Chondrocyte (in vitro differentiated cells): Measurements from ENCODE around the gene CROT. TPM values are rescaled to one million over a fixed set of nuclear protein-coding genes. Genes with fewer than 3 reads are reported as not detected.

Experiments
- DNase-seq: peaks from one replicate; pipeline ENCODE4 v3.0.0; 2021; ENCODE audit warnings: mixed read lengths, low spot score
- H3K27ac Mint-ChIP-seq: one replicate; pipeline ENCODE4 v1.8.0; 2021; ENCODE audit warnings: mild to moderate bottlenecking, moderate library complexity, mixed read lengths; ENCODE audit not compliant: unreplicated experiment
- H3K27me3 Mint-ChIP-seq: 2 replicates; pipeline ENCODE4 v1.8.0; 2021; ENCODE audit warnings: low read depth, mixed read lengths
- H3K36me3 Mint-ChIP-seq: 2 replicates; pipeline ENCODE4 v1.8.0; 2021; ENCODE audit warnings: low read depth, mixed read lengths
- H3K4me1 Mint-ChIP-seq: 2 replicates; pipeline ENCODE4 v1.8.0; 2021; ENCODE audit warnings: low read depth, mild to moderate bottlenecking, mixed read lengths
- H3K4me3 Mint-ChIP-seq: one replicate; pipeline ENCODE4 v1.8.0; 2021; ENCODE audit warnings: mild to moderate bottlenecking, moderate library complexity, mixed read lengths; ENCODE audit not compliant: unreplicated experiment
- H3K9me3 Mint-ChIP-seq: 2 replicates; pipeline ENCODE4 v1.8.0; 2021; ENCODE audit warnings: low read depth, mixed read lengths
- total RNA-seq: library from RNA; stranded (reverse); gene quantifications from 3 replicates; pipeline ENCODE4 v1.2.1, GENCODE V29; 2021
- TF ChIP-seq, protein P1 (sequence below): fragments of 200-600 bp; sonication (generic); IDR thresholded peaks from 2 replicates; pipeline ENCODE4 v1.5.0; 2021; ENCODE audit warnings: antibody characterized with exemption, mild to moderate bottlenecking, moderate library complexity

The CROT gene
- total RNA-seq, 1 donor from 2014 or later: 12.6 TPM

DNA sequence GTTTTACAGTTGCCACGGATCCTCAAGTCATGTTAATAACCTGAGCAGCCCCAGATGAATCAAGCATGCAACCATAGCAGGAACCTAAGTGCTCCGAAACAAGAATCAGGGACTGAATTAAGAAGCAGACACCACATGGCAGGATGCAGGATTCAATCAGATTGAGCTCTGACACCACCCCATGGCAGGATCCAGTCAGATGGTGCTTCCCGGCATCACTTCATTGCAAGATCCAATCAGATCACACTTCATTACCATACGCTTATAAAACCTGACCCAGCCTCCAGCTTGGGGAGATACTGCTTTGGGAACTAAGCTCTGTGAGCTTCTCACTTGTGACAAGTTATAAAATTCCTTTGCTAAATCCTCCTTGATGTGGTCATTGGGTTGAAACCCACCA, 74.7 kb downstream of the CROT start:
- Mint-ChIP-seq H3K27ac (no peak overlapping the region), H3K27me3 (peaks cover 21% of the 10 kb centered on the region), H3K36me3 (no peaks in the 10 kb centered on the region), H3K4me3 (no peak overlapping the region), H3K9me3 (no peaks in the 10 kb centered on the region), H3K4me1 (no peaks in the 10 kb centered on the region)
- no peak for DNase-seq
- TF ChIP-seq, protein P1, sequence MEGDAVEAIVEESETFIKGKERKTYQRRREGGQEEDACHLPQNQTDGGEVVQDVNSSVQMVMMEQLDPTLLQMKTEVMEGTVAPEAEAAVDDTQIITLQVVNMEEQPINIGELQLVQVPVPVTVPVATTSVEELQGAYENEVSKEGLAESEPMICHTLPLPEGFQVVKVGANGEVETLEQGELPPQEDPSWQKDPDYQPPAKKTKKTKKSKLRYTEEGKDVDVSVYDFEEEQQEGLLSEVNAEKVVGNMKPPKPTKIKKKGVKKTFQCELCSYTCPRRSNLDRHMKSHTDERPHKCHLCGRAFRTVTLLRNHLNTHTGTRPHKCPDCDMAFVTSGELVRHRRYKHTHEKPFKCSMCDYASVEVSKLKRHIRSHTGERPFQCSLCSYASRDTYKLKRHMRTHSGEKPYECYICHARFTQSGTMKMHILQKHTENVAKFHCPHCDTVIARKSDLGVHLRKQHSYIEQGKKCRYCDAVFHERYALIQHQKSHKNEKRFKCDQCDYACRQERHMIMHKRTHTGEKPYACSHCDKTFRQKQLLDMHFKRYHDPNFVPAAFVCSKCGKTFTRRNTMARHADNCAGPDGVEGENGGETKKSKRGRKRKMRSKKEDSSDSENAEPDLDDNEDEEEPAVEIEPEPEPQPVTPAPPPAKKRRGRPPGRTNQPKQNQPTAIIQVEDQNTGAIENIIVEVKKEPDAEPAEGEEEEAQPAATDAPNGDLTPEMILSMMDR: no peak

DNA sequence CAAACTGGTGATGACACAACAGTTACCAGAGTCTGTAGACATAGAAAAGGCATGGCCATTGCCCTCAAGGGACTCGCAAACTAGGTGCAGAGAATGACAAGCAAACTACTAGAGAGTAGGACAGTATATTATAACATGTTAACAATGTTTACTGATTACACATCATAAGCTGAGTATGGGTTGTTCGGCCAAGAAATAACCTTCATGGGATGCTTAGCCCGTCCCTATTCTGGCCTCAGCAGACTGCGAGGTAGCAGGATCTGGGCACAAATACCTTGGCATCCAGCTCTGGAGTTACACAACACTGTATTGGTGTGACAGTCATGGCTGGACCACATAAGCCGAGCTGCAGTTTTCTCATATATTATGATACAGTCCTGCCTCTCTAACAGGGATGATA, 78.6 kb downstream of the CROT start:
- no peaks in the 10 kb centered on the region for H3K9me3 Mint-ChIP-seq
- H3K27ac Mint-ChIP-seq: no peak overlapping the region
- H3K4me1 Mint-ChIP-seq: no peaks in the 10 kb centered on the region
- no peak overlapping the region for H3K4me3 Mint-ChIP-seq
- TF ChIP-seq, protein P1: no peak
- H3K27me3 Mint-ChIP-seq: peaks cover 16% of the 10 kb centered on the region
- DNase-seq: no peak
- no peaks in the 10 kb centered on the region for H3K36me3 Mint-ChIP-seq

DNA sequence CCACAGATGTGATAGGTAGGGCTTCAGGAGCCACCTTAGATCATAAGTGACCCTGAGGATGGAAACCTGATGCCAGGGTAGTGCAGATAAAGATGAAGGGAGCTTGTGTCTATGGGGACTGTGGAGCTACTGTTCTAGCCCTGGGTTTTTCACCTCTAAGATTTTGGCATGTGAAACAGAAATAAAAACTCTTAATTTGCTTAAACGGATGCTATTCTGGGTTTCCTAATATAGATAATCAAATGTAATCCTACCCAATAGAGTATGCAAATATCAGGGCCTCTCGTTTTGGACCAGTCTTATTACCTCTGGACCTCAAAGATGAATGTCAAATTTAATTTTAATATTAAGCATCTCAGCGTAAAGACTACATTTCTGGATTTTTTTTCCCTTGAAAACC, 80.7 kb downstream of the CROT start:
- Mint-ChIP-seq H3K4me3 (no peak overlapping the region), H3K36me3 (no peaks in the 10 kb centered on the region), H3K4me1 (no peaks in the 10 kb centered on the region), H3K9me3 (no peaks in the 10 kb centered on the region), H3K27ac (no peak overlapping the region), H3K27me3 (peaks cover 13% of the 10 kb centered on the region)
- DNase-seq: no peak
- TF ChIP-seq, protein P1: no peak

DNA sequence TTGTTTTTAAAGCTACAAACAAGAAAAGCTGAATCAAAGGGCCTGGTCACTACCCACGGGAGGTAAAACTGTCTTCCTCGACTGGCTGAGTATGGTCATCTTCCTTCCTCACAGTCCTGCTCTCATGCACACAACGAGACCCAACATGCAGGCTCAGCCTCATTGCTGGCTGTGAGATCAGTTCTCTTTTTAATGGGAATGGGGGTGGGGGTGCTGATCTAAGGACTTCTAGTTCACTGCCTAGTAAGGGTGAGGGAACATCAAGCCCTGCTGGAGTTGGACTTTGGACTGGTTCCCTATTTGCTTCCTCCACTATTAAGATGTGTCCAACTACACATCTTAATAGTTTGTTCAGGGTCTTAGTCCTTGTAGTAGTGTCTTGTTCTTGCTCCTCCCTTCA, 81.8 kb downstream of the CROT start:
- TF ChIP-seq, protein P1: no peak
- H3K36me3 Mint-ChIP-seq: no peaks in the 10 kb centered on the region
- peaks cover 11% of the 10 kb centered on the region for H3K27me3 Mint-ChIP-seq
- H3K4me3 Mint-ChIP-seq: no peak overlapping the region
- no peak overlapping the region for H3K27ac Mint-ChIP-seq
- no peaks in the 10 kb centered on the region for H3K4me1 Mint-ChIP-seq
- H3K9me3 Mint-ChIP-seq: no peaks in the 10 kb centered on the region
- no peak for DNase-seq

DNA sequence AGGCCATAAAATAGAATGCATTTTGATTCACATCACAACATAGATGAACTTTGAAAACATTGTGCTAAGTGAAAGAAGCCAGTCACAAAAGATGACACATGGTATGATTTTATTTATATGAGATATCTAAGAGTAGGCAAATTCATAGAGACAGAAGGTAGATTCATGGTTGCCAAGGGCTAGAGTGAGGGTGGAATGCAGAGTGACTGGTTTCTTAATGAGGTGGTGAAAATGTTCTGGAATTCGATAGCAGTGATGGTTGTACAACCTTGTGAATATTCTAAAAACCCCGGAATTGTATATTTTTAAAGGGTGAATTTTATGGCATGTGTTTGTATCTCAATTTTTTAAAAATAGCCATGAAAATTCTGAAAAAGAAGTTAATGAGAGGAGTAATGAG, 87.1 kb downstream of the CROT start:
- H3K4me1 Mint-ChIP-seq: peaks cover 5% of the 10 kb centered on the region

More for the DNA sequence above, 87.1 kb downstream of the CROT start:
- TF ChIP-seq, protein P1: no peak
- H3K27me3 Mint-ChIP-seq: peaks cover 5% of the 10 kb centered on the region
- H3K27ac Mint-ChIP-seq: no peak overlapping the region
- DNase-seq: no peak
- H3K4me3 Mint-ChIP-seq: no peak overlapping the region
- peaks cover 5% of the 10 kb centered on the region for H3K9me3 Mint-ChIP-seq
- H3K36me3 Mint-ChIP-seq: no peaks in the 10 kb centered on the region
